ENCODE measurements around the gene EIF3F.

The EIF3F gene

GRCh38 chr11:8023831-8024555 lies 36.9 kb downstream of the EIF3F start:
- DNase-seq = no peak

GRCh38 chr11:8025123-8025522 lies 38.0 kb downstream of the EIF3F start:
- DNase-seq = no peak

GRCh38 chr11:8025816-8026215 lies 38.7 kb downstream of the EIF3F start:
- DNase-seq = no peak

GRCh38 chr11:8026982-8027381 lies 39.8 kb downstream of the EIF3F start:
- no peak for DNase-seq

- DNase-seq = no peak
These were observed 41.6 kb downstream of the EIF3F start for GRCh38 chr11:8028766-8029165.

GRCh38 chr11:8030526-8031247 lies 43.5 kb downstream of the EIF3F start:
- no peak for DNase-seq

GRCh38 chr11:8031248-8032115 lies 44.3 kb downstream of the EIF3F start:
- no peak for DNase-seq

- DNase-seq = no peak
These were observed 45.0 kb downstream of the EIF3F start for GRCh38 chr11:8032122-8032521.

GRCh38 chr11:8032576-8033304 lies 45.6 kb downstream of the EIF3F start:
- no peak for DNase-seq

- DNase-seq = peak; percentile 55
These were observed 46.4 kb downstream of the EIF3F start for GRCh38 chr11:8033305-8034105.

GRCh38 chr11:8034106-8034585 lies 47.0 kb downstream of the EIF3F start:
- DNase-seq = no peak

GRCh38 chr11:8034604-8035190 lies 47.6 kb downstream of the EIF3F start:
- DNase-seq = no peak

- no peak for DNase-seq
These were observed 48.2 kb downstream of the EIF3F start for GRCh38 chr11:8035200-8035855.

GRCh38 chr11:8036002-8036802 lies 49.1 kb downstream of the EIF3F start:
- DNase-seq = no peak

- no peak for DNase-seq
These were observed 49.8 kb downstream of the EIF3F start for GRCh38 chr11:8036986-8037385.

- DNase-seq = no peak
These were observed 51.3 kb downstream of the EIF3F start for GRCh38 chr11:8038393-8038792.

GRCh38 chr11:8038811-8039529 lies 51.8 kb downstream of the EIF3F start:
- DNase-seq = no peak

- no peak for DNase-seq
These were observed 52.6 kb downstream of the EIF3F start for GRCh38 chr11:8039530-8040260.

Data from stimulated activated CD4-positive, alpha-beta T cell treated with anti-CD3 and anti-CD28 coated beads, Interleukin-4, amount 100 ng/mL, for 24 hours (primary cell).